ENCODE data around the gene TNKS1BP1.

Gene TNKS1BP1

GRCh38 chr11:57263351-57263750 is 61.4 kb downstream of the TNKS1BP1 start:
- DNase-seq (ENCODE audit: low read depth in 2 of 3, low spot score in 1 of 3), result no peak

- DNase-seq (ENCODE audit: low read depth in 2 of 3, low spot score in 1 of 3), result no peak
Measured at GRCh38 chr11:57262157-57262556, 62.6 kb downstream of the TNKS1BP1 start.

GRCh38 chr11:57260937-57261783 is 63.6 kb downstream of the TNKS1BP1 start:
- no peak for DNase-seq (ENCODE audit: low read depth in 2 of 3, low spot score in 1 of 3)

GRCh38 chr11:57256119-57256518 is 68.6 kb downstream of the TNKS1BP1 start:
- no peak for DNase-seq (ENCODE audit: low read depth in 2 of 3, low spot score in 1 of 3)

- DNase-seq (ENCODE audit: low read depth in 2 of 3, low spot score in 1 of 3), result no peak
Measured at GRCh38 chr11:57255618-57256017, 69.1 kb downstream of the TNKS1BP1 start.

- no peak for DNase-seq (ENCODE audit: low read depth in 2 of 3, low spot score in 1 of 3)
Measured at GRCh38 chr11:57254631-57255030, 70.1 kb downstream of the TNKS1BP1 start.

GRCh38 chr11:57251491-57252104 is 73.2 kb downstream of the TNKS1BP1 start:
- DNase-seq (ENCODE audit: low read depth in 2 of 3, low spot score in 1 of 3), result no peak

GRCh38 chr11:57251037-57251436 is 73.7 kb downstream of the TNKS1BP1 start:
- no peak for DNase-seq (ENCODE audit: low read depth in 2 of 3, low spot score in 1 of 3)
